Dermis blood vessel endothelial cell (primary cell): ENCODE measurements around the gene TRIM43B. TPM values are rescaled to one million over a fixed set of nuclear protein-coding genes. Genes with fewer than 3 reads are reported as not detected.
"Not testable (repeated sequence)": the region's sequence is repeated elsewhere in the genome, so short reads cannot be mapped to it uniquely, and the experiment has no call there.

ENCODE experiments used
- DNase-seq: peaks from one replicate; pipeline ENCODE4 v3.0.0; 2010
- total RNA-seq: library from RNA; depleted of rRNA; stranded (reverse); fragments of >200 nt; gene quantifications from 2 replicates; pipeline ENCODE4 v1.2.3, GENCODE V29; 2014

Gene TRIM43B
- total RNA-seq = 0.17 TPM in 1 of 2 replicates, not detected in the other

- not testable (repeated sequence) for DNase-seq
Observed at GRCh38 chr2:95484654-95485053, at the start of gene TRIM43B. TSS of gene TRIM43B (minus strand) at chr2:95484754. CDS start at chr2:95482714, 2,040 bp downstream.

DNA sequence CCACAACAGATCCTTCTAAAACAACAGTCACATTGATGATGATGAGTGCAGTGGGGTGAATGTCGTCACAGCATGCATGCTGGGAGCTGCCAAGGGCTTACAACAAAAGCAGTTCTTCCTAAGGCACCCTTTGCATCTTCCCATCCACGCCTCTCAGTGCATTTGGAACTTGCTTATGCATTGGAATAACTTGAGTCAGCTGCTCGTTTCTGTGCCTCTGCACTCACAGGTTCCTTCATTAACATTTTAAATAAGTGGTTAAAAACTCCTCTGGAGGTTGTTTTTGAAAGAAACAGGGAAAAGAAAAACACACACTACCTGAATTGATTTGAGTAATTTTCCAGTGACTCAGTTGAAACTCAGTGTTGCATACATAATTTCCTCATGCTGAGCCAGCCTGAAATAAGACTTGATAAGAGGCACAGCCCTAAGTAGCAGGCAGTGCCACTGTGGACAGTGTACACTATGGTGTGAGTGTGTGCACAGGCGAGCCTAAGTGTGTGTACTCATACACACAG, 46.8 kb upstream of the TRIM43B start:
- DNase-seq = no peak

- peak; percentile 56 for DNase-seq
Observed at GRCh38 chr2:95530734-95531133, 46.2 kb upstream of the TRIM43B start.

DNA sequence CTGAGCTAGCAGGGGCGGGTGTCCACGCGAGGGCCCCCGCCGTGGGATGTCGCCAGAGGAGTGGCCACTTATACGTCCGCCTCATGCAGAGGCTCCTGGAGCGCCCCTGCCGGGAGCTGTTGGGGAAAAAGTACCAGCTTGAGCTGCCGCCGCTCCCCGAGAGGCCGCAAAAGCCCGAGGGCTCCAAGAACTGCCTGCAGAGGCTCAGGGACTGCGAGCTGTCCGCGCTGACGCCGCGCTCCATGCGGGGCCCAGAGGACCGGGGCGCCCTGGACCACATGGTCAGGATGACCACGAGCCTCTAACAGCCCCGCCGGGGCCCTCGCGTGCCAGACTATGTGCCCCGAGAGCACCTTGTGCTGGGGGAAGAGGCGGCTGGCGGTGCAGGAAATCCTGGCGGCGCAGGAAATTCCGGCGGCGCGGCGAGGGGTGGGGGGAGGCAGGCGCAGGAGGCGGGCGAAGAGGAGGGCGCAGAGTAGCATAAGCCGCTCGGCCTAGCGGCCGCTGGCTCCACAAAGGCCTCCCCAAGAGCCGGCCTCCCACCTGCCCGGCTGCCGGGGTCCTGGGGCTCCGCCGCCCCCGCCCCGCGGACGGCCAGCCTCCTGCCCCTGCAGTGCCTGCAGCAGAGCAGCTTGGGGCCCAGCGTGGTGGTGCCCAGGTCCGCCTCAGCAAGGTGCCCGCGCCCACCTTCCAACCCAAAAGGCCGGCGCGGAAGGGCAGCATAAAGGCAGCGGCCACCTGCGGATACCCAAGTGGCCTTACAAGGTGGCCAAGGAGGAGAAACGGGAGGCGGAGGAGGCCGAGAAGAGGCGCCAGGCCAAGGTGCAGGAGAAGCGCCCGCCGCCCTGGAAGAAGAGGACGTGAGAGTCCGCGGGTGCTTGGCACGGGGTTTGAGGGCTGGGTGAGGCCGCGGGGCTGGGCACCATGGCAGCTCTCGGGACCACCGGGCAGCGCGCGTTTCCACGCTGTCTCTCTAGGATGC, 42.1 kb upstream of the TRIM43B start:
- peak; percentile 76 for DNase-seq

GRCh38 chr2:95525294-95526035, 40.9 kb upstream of the TRIM43B start:
- DNase-seq = peak; percentile 24

DNA sequence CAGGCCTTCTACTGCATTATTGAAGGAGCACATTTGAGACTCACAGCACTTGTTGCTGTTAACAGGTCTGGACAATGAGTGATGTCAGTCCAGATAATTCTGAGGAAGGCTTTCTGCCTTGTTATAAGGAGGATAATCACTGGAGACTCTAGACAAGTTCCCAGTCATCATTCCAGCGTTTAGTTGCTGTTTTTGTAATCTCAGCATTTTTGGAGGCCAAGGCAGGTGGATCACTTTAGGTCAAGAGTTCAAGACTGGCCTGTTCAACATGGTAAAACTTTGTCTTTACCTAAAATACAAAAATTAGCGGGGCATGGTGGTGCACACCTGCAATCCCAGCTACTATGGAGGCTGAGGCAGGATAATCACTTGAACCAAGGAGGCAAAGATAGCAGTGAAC, 39.6 kb upstream of the TRIM43B start:
- DNase-seq = no peak

GRCh38 chr2:95514718-95515117, 30.2 kb upstream of the TRIM43B start:
- DNase-seq = no peak

- not testable (repeated sequence) for DNase-seq
Observed at GRCh38 chr2:95514226-95514625, 29.7 kb upstream of the TRIM43B start.

- no peak for DNase-seq
Observed at GRCh38 chr2:95509408-95509807, 24.9 kb upstream of the TRIM43B start.

GRCh38 chr2:95505222-95505621, 20.7 kb upstream of the TRIM43B start:
- no peak for DNase-seq

GRCh38 chr2:95500854-95501253, 16.3 kb upstream of the TRIM43B start:
- DNase-seq = no peak

GRCh38 chr2:95492076-95492475, 7.5 kb upstream of the TRIM43B start:
- DNase-seq = not testable (repeated sequence)

DNA sequence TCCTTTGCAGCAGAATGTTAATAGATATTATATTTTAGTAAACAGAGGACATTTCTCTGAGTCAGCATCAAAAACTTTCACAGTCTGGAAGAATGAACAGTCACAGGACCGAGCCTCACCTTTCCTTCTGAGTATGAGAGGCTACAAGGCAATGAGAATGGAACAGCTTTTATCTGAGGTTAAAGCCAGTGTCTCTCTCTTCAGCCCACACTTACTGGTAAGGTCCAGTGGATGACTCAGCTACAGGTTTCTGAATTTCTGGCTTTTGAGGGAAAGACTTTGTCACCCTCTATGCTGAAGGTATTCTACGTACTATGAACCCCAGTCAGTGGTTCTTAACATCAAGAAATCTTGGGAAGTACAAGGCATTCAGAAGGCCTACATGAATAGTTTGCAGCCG, 9.5 kb downstream of the TRIM43B start:
- DNase-seq = not testable (repeated sequence)

DNA sequence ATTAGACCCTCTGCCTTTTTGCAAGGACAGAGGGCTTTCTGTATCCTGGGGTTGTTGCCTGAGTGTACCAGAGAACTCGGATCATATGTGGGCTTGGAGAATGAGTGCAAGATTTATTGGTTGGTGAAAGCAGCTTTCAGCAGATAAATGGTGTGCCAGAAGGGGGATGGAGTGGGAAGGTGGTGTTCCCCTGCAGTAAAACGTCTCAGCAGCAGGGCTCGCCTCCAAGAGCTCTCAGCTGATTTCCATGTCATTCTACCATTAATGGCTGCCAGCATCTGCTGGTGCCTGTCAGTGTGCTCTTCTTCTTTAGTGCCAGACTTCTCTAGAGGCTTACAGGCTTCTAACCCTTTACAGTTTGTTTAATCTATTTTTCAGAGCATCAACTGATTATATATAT, 16.6 kb downstream of the TRIM43B start:
- DNase-seq = not testable (repeated sequence)

DNA sequence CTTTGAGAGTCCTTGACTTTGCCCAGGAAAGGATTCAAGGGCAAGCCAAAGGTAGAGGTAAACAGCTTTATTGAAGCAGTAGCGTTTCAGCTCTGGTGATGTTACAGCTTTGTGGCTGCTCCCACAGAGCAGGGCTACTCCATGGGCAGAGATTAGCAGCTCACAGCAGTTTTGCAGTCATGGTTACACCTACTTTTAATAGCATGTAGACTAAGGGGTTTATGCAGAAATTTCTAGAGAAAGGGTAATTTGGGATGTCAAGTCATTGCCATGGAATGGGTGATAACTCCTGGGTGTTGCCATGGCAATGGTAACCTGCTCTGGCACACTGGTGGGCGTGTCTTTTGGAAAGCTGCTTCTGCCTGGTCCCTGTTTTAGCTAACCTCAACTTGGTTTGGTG, 18.0 kb downstream of the TRIM43B start:
- not testable (repeated sequence) for DNase-seq

- DNase-seq = not testable (repeated sequence)
Observed at GRCh38 chr2:95463292-95463691, 21.3 kb downstream of the TRIM43B start.

GRCh38 chr2:95445317-95445716, 39.2 kb downstream of the TRIM43B start:
- DNase-seq = not testable (repeated sequence)

GRCh38 chr2:95442474-95443099, 42.0 kb downstream of the TRIM43B start:
- not testable (repeated sequence) for DNase-seq

DNA sequence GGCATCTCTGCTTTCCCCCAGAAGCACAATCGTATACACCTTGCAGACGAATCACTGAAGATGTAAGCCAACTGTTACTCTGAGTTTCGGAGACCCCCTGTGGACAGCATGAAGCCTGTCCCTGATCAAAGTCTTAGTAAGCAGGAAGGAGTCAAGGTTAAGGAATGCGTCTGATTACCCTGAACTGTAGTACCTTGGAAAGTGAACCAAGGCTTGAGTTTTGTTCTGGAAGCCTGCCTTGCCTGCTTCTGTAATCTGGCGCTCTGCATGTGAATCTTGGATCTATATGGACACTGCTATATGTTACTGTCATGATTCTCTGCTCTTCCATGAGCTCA, 48.7 kb downstream of the TRIM43B start:
- not testable (repeated sequence) for DNase-seq

GRCh38 chr2:95435162-95435871, 49.2 kb downstream of the TRIM43B start:
- not testable (repeated sequence) for DNase-seq

GRCh38 chr2:95434507-95435076, 50.0 kb downstream of the TRIM43B start:
- DNase-seq = not testable (repeated sequence)

GRCh38 chr2:95433973-95434372, 50.6 kb downstream of the TRIM43B start:
- DNase-seq = not testable (repeated sequence)
